GM12873 (cell line): ENCODE measurements around the gene RANBP3.

Experiments used
- TF ChIP-seq, protein P1 (sequence below): IDR thresholded peaks from 2 replicates; pipeline ENCODE4 v1.5.1; 2012; ENCODE audit warnings: low read depth, mild to moderate bottlenecking, moderate library complexity, low read length, control low read depth; ENCODE audit not compliant: insufficient read depth; ENCODE audit errors: missing control alignments

Gene RANBP3

DNA sequence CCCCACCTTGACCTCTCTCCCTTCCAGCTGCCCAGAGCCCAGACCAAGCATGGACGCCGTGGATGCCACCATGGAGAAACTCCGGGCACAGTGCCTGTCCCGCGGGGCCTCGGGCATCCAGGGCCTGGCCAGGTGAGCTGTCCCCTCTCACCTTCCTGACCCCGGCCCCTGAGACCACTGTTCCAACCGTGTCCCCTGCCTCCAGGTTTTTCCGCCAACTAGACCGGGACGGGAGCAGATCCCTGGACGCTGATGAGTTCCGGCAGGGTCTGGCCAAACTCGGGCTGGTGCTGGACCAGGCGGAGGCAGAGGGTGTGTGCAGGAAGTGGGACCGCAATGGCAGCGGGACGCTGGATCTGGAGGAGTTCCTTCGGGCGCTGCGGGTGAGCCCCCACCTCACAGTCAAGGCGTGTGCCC lies 63.6 kb downstream of the RANBP3 start:
- TF ChIP-seq, protein P1, sequence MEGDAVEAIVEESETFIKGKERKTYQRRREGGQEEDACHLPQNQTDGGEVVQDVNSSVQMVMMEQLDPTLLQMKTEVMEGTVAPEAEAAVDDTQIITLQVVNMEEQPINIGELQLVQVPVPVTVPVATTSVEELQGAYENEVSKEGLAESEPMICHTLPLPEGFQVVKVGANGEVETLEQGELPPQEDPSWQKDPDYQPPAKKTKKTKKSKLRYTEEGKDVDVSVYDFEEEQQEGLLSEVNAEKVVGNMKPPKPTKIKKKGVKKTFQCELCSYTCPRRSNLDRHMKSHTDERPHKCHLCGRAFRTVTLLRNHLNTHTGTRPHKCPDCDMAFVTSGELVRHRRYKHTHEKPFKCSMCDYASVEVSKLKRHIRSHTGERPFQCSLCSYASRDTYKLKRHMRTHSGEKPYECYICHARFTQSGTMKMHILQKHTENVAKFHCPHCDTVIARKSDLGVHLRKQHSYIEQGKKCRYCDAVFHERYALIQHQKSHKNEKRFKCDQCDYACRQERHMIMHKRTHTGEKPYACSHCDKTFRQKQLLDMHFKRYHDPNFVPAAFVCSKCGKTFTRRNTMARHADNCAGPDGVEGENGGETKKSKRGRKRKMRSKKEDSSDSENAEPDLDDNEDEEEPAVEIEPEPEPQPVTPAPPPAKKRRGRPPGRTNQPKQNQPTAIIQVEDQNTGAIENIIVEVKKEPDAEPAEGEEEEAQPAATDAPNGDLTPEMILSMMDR = no peak

DNA sequence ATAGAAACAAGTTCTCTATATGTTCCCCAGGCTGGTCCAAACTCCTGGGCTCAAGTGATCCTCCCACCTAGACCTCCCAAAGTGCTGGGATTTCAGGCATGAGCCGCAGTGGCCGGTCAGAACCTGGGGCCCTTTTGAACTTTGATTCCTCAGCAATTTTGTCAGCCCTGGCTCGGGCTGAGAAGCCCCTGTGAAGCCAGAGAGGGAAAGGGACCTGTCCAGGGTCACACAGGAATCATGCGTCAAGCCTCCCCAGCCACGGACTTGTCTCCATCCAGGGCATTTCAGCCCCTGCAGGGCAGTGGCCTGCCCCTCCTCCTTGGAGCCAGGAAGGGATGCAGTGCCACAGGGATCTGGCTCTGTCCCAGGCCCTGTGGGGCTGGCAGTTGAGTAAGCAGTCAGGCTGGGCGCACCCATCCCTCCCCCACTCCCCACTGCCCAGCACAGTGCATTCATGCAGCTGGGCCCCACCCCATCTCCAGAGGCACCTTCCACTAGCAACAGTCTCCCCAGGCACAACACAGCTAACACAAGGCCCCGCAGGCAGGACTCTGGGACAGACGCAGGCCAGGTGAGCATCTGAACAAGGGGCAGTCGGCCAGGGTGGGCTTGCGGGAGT lies 64.1 kb downstream of the RANBP3 start, which contains the start of gene CAPS:
Gene CAPS (plus strand): TSS at position 516 of the 619 bp plus-strand sequence. CDS start 153 bp downstream, outside the sequence.
- TF ChIP-seq, protein P1 = no peak

DNA sequence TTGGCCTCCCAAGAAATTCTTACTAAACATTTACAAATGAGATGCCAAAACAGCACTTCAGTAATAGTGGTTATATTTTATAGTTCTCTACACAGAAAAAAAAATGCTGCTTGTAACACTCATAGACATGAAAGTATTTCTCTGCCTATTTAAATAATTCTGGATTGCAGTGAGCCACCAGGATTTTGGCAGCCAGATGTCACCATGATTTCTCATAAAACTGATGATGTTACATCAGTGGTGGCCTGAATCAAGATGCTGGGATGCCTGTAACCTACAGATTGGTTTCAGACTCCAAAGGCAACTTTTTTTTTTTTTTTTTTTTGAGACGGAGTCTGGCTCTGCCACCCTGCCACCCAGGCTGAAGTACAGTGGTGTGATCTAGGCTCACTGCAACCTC lies 66.6 kb downstream of the RANBP3 start:
- TF ChIP-seq, protein P1 = no peak

DNA sequence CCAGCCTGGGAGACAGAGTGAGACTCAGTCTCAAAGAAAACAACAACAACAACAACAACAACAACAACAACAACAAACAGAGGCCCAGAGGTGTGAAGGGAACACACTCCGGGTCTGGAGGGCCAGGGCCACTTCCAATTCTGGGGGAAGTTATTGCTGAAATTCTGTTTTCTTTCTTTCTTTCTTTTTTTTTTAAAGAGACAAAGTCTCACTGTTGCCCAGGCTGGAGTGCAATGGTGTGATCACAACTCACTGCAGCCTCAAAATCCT lies 67.4 kb downstream of the RANBP3 start:
- TF ChIP-seq, protein P1 = no peak

DNA sequence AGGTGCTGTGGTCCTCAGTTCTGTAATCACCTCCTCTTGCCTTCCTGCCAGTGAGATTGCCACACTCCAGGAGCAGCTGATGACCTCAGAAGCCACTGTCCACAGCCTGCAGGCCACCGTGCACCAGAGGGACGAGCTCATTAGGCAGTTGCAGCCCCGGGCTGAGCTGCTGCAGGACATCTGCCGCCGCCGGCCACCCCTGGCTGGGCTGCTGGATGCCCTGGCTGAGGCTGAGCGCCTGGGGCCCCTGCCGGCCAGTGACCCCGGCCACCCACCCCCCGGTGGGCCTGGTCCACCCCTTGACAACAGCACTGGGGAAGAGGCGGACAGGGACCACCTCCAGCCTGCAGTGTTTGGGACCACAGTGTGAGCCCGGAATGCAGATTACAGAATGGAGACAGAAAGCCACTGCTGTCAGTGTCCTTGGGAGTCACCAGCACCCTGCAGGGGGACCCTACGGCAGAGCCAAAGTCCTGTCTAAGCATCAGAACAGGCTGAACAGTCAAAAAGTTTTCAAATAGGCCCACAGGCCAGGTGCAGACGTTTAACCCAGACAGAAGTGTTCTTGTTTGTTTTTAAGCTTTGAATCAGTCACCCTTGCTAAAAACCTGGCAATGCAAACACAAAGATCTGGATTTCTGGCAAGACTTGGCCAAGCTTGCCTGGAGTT lies 69.0 kb downstream of the RANBP3 start:
- TF ChIP-seq, protein P1 = no peak

DNA sequence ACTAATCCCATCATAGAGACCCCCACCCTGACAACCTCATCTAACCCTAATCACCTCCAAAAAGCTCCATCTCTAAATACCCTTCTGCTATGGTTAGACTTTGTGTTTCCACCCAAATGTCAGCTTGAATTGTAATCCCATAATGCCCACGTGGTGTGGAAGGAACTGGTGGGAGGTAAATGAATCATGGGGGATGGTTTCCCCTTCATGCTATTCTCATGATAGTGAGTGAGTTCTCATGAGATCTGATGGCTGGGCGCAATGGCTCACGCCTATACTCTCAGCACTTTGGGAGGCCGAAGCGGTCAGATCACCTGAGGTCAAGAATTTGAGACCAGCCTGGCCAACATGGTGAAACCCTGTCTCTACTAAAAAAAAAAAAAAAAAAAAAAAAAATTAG lies 70.7 kb downstream of the RANBP3 start:
- TF ChIP-seq, protein P1 = no peak

DNA sequence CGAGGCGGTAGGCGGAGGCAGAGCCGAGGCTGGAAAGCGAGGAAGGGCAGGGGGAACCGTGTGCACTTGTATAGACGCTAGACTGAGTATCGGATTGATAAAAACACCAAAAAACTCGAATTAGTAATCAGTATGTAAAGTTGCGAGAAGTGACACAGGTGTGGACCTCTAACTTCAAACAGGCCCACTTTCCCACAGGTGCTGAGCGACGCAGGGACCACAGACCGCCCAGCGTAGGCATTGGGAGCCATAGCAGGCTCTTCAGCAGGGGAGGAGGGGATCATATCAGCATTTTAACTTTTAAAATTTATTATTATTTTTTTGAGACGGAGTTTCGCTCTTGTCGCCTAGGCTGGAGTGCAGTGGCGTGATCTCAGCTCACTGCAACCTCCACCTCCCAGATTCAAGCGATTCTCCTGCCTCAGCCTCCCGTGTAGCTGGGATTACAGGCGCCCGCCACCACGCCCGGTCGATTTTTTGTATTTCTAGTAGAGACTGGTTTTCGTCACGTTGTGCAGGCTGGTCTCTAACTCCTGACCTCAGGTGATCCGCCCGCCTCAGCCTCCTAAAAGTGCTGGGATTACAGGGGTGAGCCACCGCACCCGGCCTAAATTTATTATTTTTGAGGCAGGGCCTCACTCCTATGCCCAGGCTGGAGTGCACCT lies 72.7 kb downstream of the RANBP3 start:
- TF ChIP-seq, protein P1 = no peak
